Fibroblast of skin of right quadriceps (primary cell): ENCODE data around the gene MAPK4.
A peak's percentile ranks its signal among the peaks of the same experiment; 100 is the strongest.
"Not testable (repeated sequence)": the region's sequence is repeated elsewhere in the genome, so short reads cannot be mapped to it uniquely, and the experiment has no call there.

ENCODE experiments used
- DNase-seq: peaks from one replicate; pipeline ENCODE4 v3.0.0-alpha.2; 2013

The MAPK4 gene

GRCh38 chr18:50695431-50696176, 135.7 kb downstream of the MAPK4 start:
- DNase-seq, result no peak

- no peak for DNase-seq
Measured at GRCh38 chr18:50696436-50696835, 136.5 kb downstream of the MAPK4 start.

GRCh38 chr18:50696929-50697328, 137.0 kb downstream of the MAPK4 start:
- no peak for DNase-seq

- DNase-seq, result no peak
Measured at GRCh38 chr18:50697509-50697908, 137.6 kb downstream of the MAPK4 start.

GRCh38 chr18:50700245-50701165, 140.6 kb downstream of the MAPK4 start:
- no peak for DNase-seq

GRCh38 chr18:50704357-50704940, 144.6 kb downstream of the MAPK4 start:
- no peak for DNase-seq

- no peak for DNase-seq
Measured at GRCh38 chr18:50706199-50706598, 146.3 kb downstream of the MAPK4 start.

- no peak for DNase-seq
Measured at GRCh38 chr18:50706651-50707050, 146.8 kb downstream of the MAPK4 start.

GRCh38 chr18:50707297-50707696, 147.4 kb downstream of the MAPK4 start:
- not testable (repeated sequence) for DNase-seq

- DNase-seq, result no peak
Measured at GRCh38 chr18:50707855-50708469, 148.1 kb downstream of the MAPK4 start.

- no peak for DNase-seq
Measured at GRCh38 chr18:50709193-50709592, 149.3 kb downstream of the MAPK4 start.

GRCh38 chr18:50711386-50711785, 151.5 kb downstream of the MAPK4 start:
- no peak for DNase-seq

GRCh38 chr18:50715919-50716318, 156.0 kb downstream of the MAPK4 start:
- DNase-seq, result no peak

GRCh38 chr18:50716902-50717301, 157.0 kb downstream of the MAPK4 start:
- peak; percentile 21 for DNase-seq

- DNase-seq, result no peak
Measured at GRCh38 chr18:50717563-50717962, 157.7 kb downstream of the MAPK4 start.

GRCh38 chr18:50719471-50720324, 159.8 kb downstream of the MAPK4 start:
- no peak for DNase-seq

GRCh38 chr18:50720325-50720674, 160.4 kb downstream of the MAPK4 start:
- no peak for DNase-seq

GRCh38 chr18:50721006-50721405, 161.1 kb downstream of the MAPK4 start:
- no peak for DNase-seq

GRCh38 chr18:50721451-50722120, 161.7 kb downstream of the MAPK4 start:
- DNase-seq, result no peak

GRCh38 chr18:50722311-50722710, 162.4 kb downstream of the MAPK4 start:
- no peak for DNase-seq

GRCh38 chr18:50724751-50725151, 164.9 kb downstream of the MAPK4 start:
- no peak for DNase-seq
